GM19372 (cell line): ENCODE results near the gene PRM1.

ENCODE experiments used
- ATAC-seq: cut with Tn5 transposase; IDR thresholded peaks from one replicate; pipeline ENCODE4 v1.9.1; 2021; ENCODE audit warnings: mild to moderate bottlenecking, low read depth, moderate library complexity; ENCODE audit not compliant: unreplicated experiment

Gene PRM1

GRCh38 chr16:11280616-11281522, at the start of gene PRM1:
Gene PRM1 (minus strand): TSS chr16:11281330. CDS start chr16:11281238, 92 bp downstream.
- ATAC-seq = no peak

GRCh38 chr16:11330526-11331237, 49.6 kb upstream of the PRM1 start:
- ATAC-seq = no peak

GRCh38 chr16:11329891-11330290, 48.8 kb upstream of the PRM1 start:
- ATAC-seq = no peak

GRCh38 chr16:11329071-11329491, 48.0 kb upstream of the PRM1 start:
- peak; percentile 7 for ATAC-seq

- ATAC-seq = peak; percentile 73
Observed at GRCh38 chr16:11328172-11329070, 47.3 kb upstream of the PRM1 start.

GRCh38 chr16:11327277-11328171, 46.4 kb upstream of the PRM1 start:
- ATAC-seq = no peak

- no peak for ATAC-seq
Observed at GRCh38 chr16:11326737-11327276, 45.7 kb upstream of the PRM1 start.

GRCh38 chr16:11326084-11326736, 45.1 kb upstream of the PRM1 start:
- no peak for ATAC-seq

- ATAC-seq = no peak
Observed at GRCh38 chr16:11325404-11326083, 44.4 kb upstream of the PRM1 start.

GRCh38 chr16:11323551-11324336, 42.6 kb upstream of the PRM1 start:
- ATAC-seq = no peak

GRCh38 chr16:11322823-11323222, 41.7 kb upstream of the PRM1 start:
- no peak for ATAC-seq

- no peak for ATAC-seq
Observed at GRCh38 chr16:11321662-11322061, 40.5 kb upstream of the PRM1 start.

GRCh38 chr16:11320170-11320569, 39.0 kb upstream of the PRM1 start:
- ATAC-seq = no peak

GRCh38 chr16:11319529-11320146, 38.5 kb upstream of the PRM1 start:
- ATAC-seq = no peak

- no peak for ATAC-seq
Observed at GRCh38 chr16:11318817-11319216, 37.7 kb upstream of the PRM1 start.

GRCh38 chr16:11316331-11317015, 35.3 kb upstream of the PRM1 start:
- no peak for ATAC-seq
